Ovary (tissue), 9 donors: ENCODE data around the gene HK3. TPM values are rescaled to one million over a fixed set of nuclear protein-coding genes. Genes with fewer than 3 reads are reported as not detected.

Experiments
- DNase-seq, 5 donors: peaks; one replicate each; pipeline ENCODE4 v3.0.0-alpha.2; 2019 to 2020
- H3K27ac ChIP-seq, 2 donors: fragments of 200-600 bp; one replicate each; pipeline versions ENCODE4 v1.5.1 to v1.8.0; 2019 to 2022
- H3K27me3 ChIP-seq: fragments of 200-600 bp; one replicate; pipeline ENCODE4 v1.8.0; 2022
- H3K36me3 ChIP-seq: fragments of 200-600 bp; sonication (generic); one replicate; pipeline ENCODE4 v1.5.1; 2019
- H3K4me1 ChIP-seq: one replicate; pipeline ENCODE4 v1.8.1; 2013; ENCODE audit warnings: mild to moderate bottlenecking, moderate library complexity; ENCODE audit not compliant: insufficient read depth
- H3K4me3 ChIP-seq: fragments of 200-600 bp; sonication (generic); one replicate; pipeline ENCODE4 v1.5.1; 2017
- H3K9me3 ChIP-seq, 2 donors: fragments of 200-600 bp in 1 of 2; sonication (generic) in 1 of 2; one replicate each; pipeline versions ENCODE4 v1.5.1 to v1.8.1; 2013 to 2019; ENCODE audit warnings: mild to moderate bottlenecking in 1 of 2, moderate library complexity in 1 of 2
- CTCF ChIP-seq, 3 donors: fragments of 450-650 bp in 2 of 3; fragments of 200-600 bp in 1 of 3; IDR thresholded peaks; one replicate each; pipeline versions ENCODE4 v1.5.1 to v1.8.0; 2016 to 2022; ENCODE audit warnings: antibody characterized with exemption in 3 of 3, mild to moderate bottlenecking in 1 of 3
- EP300 ChIP-seq: sonication (generic); formaldehyde crosslinking; IDR thresholded peaks from one replicate; pipeline ENCODE4 v1.6.1; 2017; ENCODE audit warnings: antibody characterized with exemption
- POLR2A ChIP-seq: fragments of 450-650 bp; IDR thresholded peaks from one replicate; pipeline ENCODE4 v1.6.1; 2017; ENCODE audit warnings: antibody characterized with exemption, mild to moderate bottlenecking, moderate library complexity
- WGBS, 3 donors: extraction: QIAGEN DNeasy Blood & Tissue Kit in 1 of 3; methylation state at CpG; one replicate each; pipeline versions ENCODE4 v1.1.5 to v1.1.7; 2013 to 2017; 5-methylcytosine and 5-hydroxymethylcytosine counted together
- intact Hi-C, 4 donors: fragments of 100-400 bp; cut with DNase I; formaldehyde crosslinking; loops; one replicate each; pipeline versions ENCODE4 v1.11.0 to v1.15.1; 2022 to 2023
- polyA plus RNA-seq, 2 donors: library from polyadenylated mRNA; stranded (reverse); fragments of 200-250 nt in 1 of 2; fragments of 350-450 nt in 1 of 2; fragmentation: Illumina TruSeq in 1 of 2; extraction: RNeasy Lipid Tissue Mini Kit (QIAGEN cat#74804) in 1 of 2; gene quantifications; one replicate each; pipeline ENCODE4 v1.2.3, GENCODE V29; 2013 to 2014
- total RNA-seq, 7 donors: library from RNA; depleted of rRNA in 2 of 7; stranded (reverse); fragments of >200 nt in 2 of 7; fragmentation: NEBNext Ultra II Directional in 3 of 7; extraction: Animal tissue kit (Norgen Biotek cat#: 25700) in 3 of 7; gene quantifications; one replicate each; pipeline versions ENCODE4 v1.1.0 to v1.2.4, GENCODE V29; 2016 to 2023
- donor health status: DM: no; HTN: no; CAD: no; lungs with moderate emphysema.
- donor health status: DM: no; HTN: no; CAD: no.
- donor health status: Bipolar disorder and iron deficiency.
- donor health status: DM: yes; HTN: yes; CAD: no.
- donor health status: DM: no; HTN: no; CAD: no.
- donor health status: DM: yes; HTN: yes; CAD: no.

HK3 gene
- total and polyA plus RNA-seq, 9 donors: 0.61 to 9.9 (median 2.3) TPM

GRCh38 chr5:176943816-176944215 is 44.7 kb upstream of the HK3 start:
- no peak for TF ChIP-seq EP300
- no peak for TF ChIP-seq POLR2A
- TF ChIP-seq CTCF (IDR thresholded peaks at IDR 0.05): no peak
- no peak for DNase-seq
- Histone ChIP-seq H3K4me3 (no peak overlapping the region), H3K4me1 (no peaks in the 10 kb centered on the region), H3K27ac (no peak overlapping the region), H3K36me3 (no peaks in the 10 kb centered on the region), H3K27me3 (no peaks in the 10 kb centered on the region), H3K9me3 (no peaks in the 10 kb centered on the region)
- 55 to 75% (median 64%) methylated on average over 1 of the region's 1 CpG for WGBS, 3 donors
- intact Hi-C loops: no loop called here

GRCh38 chr5:176941951-176942350 is 42.8 kb upstream of the HK3 start:
- no peak overlapping the region for H3K27ac ChIP-seq
- no peak for TF ChIP-seq POLR2A
- TF ChIP-seq EP300: no peak
- TF ChIP-seq CTCF (IDR thresholded peaks at IDR 0.05): no peak
- intact Hi-C loops: no loop called here
- no peaks in the 10 kb centered on the region for H3K4me1 ChIP-seq
- H3K9me3 ChIP-seq: no peaks in the 10 kb centered on the region
- no peak for DNase-seq
- H3K4me3 ChIP-seq: no peak overlapping the region
- H3K36me3 ChIP-seq: no peaks in the 10 kb centered on the region
- H3K27me3 ChIP-seq: no peaks in the 10 kb centered on the region
- WGBS, 3 donors: 82 to 84% (median 84%) methylated on average over 9 of the region's 9 CpGs

GRCh38 chr5:176938472-176938871 is 39.3 kb upstream of the HK3 start:
- Histone ChIP-seq H3K4me1 (no peaks in the 10 kb centered on the region), H3K27me3 (no peaks in the 10 kb centered on the region), H3K4me3 (no peak overlapping the region), H3K9me3 (no peaks in the 10 kb centered on the region), H3K36me3 (no peaks in the 10 kb centered on the region), H3K27ac (no peak overlapping the region)
- 88 to 100% (median 90%) methylated on average over 1 of the region's 1 CpG for WGBS, 3 donors
- DNase-seq: no peak
- intact Hi-C loops: no loop called here
- no peak for TF ChIP-seq POLR2A
- TF ChIP-seq EP300: no peak
- TF ChIP-seq CTCF (IDR thresholded peaks at IDR 0.05): no peak

- intact Hi-C loops: no loop called here
- no peak for TF ChIP-seq EP300
- no peak for TF ChIP-seq POLR2A
- TF ChIP-seq CTCF (IDR thresholded peaks at IDR 0.05): no peak
- Histone ChIP-seq H3K27me3 (no peaks in the 10 kb centered on the region), H3K36me3 (no peaks in the 10 kb centered on the region), H3K9me3 (no peaks in the 10 kb centered on the region), H3K27ac (no peak overlapping the region), H3K4me1 (no peaks in the 10 kb centered on the region), H3K4me3 (no peak overlapping the region)
- DNase-seq: no peak
- 40 to 96% (median 55%) methylated on average over 1 of the region's 1 CpG for WGBS, 3 donors
Observed at GRCh38 chr5:176935017-176935416, 35.9 kb upstream of the HK3 start.
